HEK293 (cell line): ENCODE results near the gene PDXDC1.
"Not testable (repeated sequence)": the region's sequence is repeated elsewhere in the genome, so short reads cannot be mapped to it uniquely, and the experiment has no call there.

Experiments used
- CTCF ChIA-PET: fragments of 350-600 bp; formaldehyde crosslinking; extraction: SDS; loops from one replicate; lab custom pipeline; 2021; ENCODE audit warnings: antibody characterized with exemption; lab: Yijun Ruan, JAX
- POLR2A ChIA-PET: fragments of 300-600 bp; formaldehyde crosslinking; extraction: SDS; loops from one replicate; lab custom pipeline; 2020; ENCODE audit warnings: antibody characterized with exemption, inconsistent platforms; lab: Yijun Ruan, JAX
- H3K27ac ChIP-seq: fragments of 200-500 bp; sonication (Bioruptor generic); 2 replicates; pipeline ENCODE4 v1.5.1; 2014; ENCODE audit warnings: low read depth, low read length, control low read depth, inconsistent platforms; ENCODE audit errors: extremely low read depth
- H3K36me3 ChIP-seq, 2 experiments: fragments of 200-500 bp in 1 of 2; sonication (Bioruptor generic) in 1 of 2; 1 replicate in 1 of 2; 2 replicates in 1 of 2; pipeline ENCODE4 v1.5.1; 2014 to 2017; ENCODE audit warnings: inconsistent platforms in 2 of 2, low read length in 2 of 2; ENCODE audit not compliant: control insufficient read depth in 2 of 2, insufficient read depth in 1 of 2
- H3K4me1 ChIP-seq: fragments of 200-500 bp; sonication (Bioruptor generic); 2 replicates; pipeline ENCODE4 v1.5.1; 2014; ENCODE audit warnings: mild to moderate bottlenecking, low read length, inconsistent platforms; ENCODE audit not compliant: control insufficient read depth, insufficient read depth
- H3K4me3 ChIP-seq: 2 replicates; pipeline ENCODE4 v1.5.1; 2011; ENCODE audit warnings: low read depth, mild to moderate bottlenecking, control low read depth, low read length, moderate library complexity
- H3K9me3 ChIP-seq: fragments of 200-500 bp; sonication (Bioruptor generic); 2 replicates; pipeline ENCODE4 v1.5.1; 2014; ENCODE audit warnings: low read depth, low read length, inconsistent platforms; ENCODE audit not compliant: control insufficient read depth, insufficient read depth
- GLIS1 ChIP-seq: fragments of 450-650 bp; formaldehyde crosslinking; IDR thresholded peaks from 2 replicates; pipeline ENCODE4 v1.5.1; 2016; ENCODE audit warnings: missing biosample characterization, missing genetic modification characterization
- IKZF3 ChIP-seq: fragments of 450-650 bp; IDR thresholded peaks from 2 replicates; pipeline ENCODE4 v1.5.0; 2018; ENCODE audit warnings: missing biosample characterization, mild to moderate bottlenecking, missing genetic modification characterization, moderate library complexity
- KLF1 ChIP-seq: fragments of 450-650 bp; formaldehyde crosslinking; IDR thresholded peaks from 2 replicates; pipeline ENCODE4 v1.5.1; 2016; ENCODE audit warnings: missing biosample characterization, missing genetic modification characterization
- KLF7 ChIP-seq: fragments of 450-650 bp; formaldehyde crosslinking; IDR thresholded peaks from 2 replicates; pipeline ENCODE4 v1.5.1; 2016; ENCODE audit warnings: missing biosample characterization, missing genetic modification characterization, borderline replicate concordance
- KLF9 ChIP-seq: fragments of 450-650 bp; formaldehyde crosslinking; IDR thresholded peaks from 2 replicates; pipeline ENCODE4 v1.5.1; 2016; ENCODE audit warnings: missing biosample characterization, missing genetic modification characterization, low read depth
- MYNN ChIP-seq: fragments of 450-650 bp; formaldehyde crosslinking; IDR thresholded peaks from 2 replicates; pipeline ENCODE4 v1.5.1; 2016; ENCODE audit warnings: missing biosample characterization, missing genetic modification characterization, borderline replicate concordance
- OSR2 ChIP-seq: fragments of 450-650 bp; formaldehyde crosslinking; IDR thresholded peaks from 2 replicates; pipeline ENCODE4 v1.5.1; 2016; ENCODE audit warnings: missing biosample characterization, missing genetic modification characterization
- REPIN1 ChIP-seq: fragments of 450-650 bp; formaldehyde crosslinking; IDR thresholded peaks from 2 replicates; pipeline ENCODE4 v1.5.1; 2017; ENCODE audit warnings: missing biosample characterization, missing genetic modification characterization, low read depth
- SP7 ChIP-seq: fragments of 450-650 bp; formaldehyde crosslinking; IDR thresholded peaks from 2 replicates; pipeline ENCODE4 v1.5.1; 2016; ENCODE audit warnings: missing biosample characterization, missing genetic modification characterization
- ZBTB17 ChIP-seq: fragments of 450-650 bp; formaldehyde crosslinking; IDR thresholded peaks from 2 replicates; pipeline ENCODE4 v1.5.1; 2016; ENCODE audit warnings: missing biosample characterization, missing genetic modification characterization
- ZBTB20 ChIP-seq: fragments of 450-650 bp; formaldehyde crosslinking; IDR thresholded peaks from 2 replicates; pipeline ENCODE4 v1.5.1; 2016; ENCODE audit warnings: missing biosample characterization, missing genetic modification characterization
- ZNF121 ChIP-seq: fragments of 450-650 bp; formaldehyde crosslinking; IDR thresholded peaks from 2 replicates; pipeline ENCODE4 v1.5.1; 2016; ENCODE audit warnings: missing biosample characterization, missing genetic modification characterization
- ZNF600 ChIP-seq: fragments of 450-650 bp; formaldehyde crosslinking; IDR thresholded peaks from 2 replicates; pipeline ENCODE4 v1.5.1; 2016; ENCODE audit warnings: missing biosample characterization, missing genetic modification characterization
- ZNF629 ChIP-seq: fragments of 450-650 bp; formaldehyde crosslinking; IDR thresholded peaks from 2 replicates; pipeline ENCODE4 v1.5.1; 2017; ENCODE audit warnings: missing biosample characterization, missing genetic modification characterization
- ZSCAN16 ChIP-seq: fragments of 450-650 bp; formaldehyde crosslinking; IDR thresholded peaks from 2 replicates; pipeline ENCODE4 v1.5.1; 2016; ENCODE audit warnings: missing biosample characterization, missing genetic modification characterization
- ZXDB ChIP-seq: fragments of 450-650 bp; formaldehyde crosslinking; IDR thresholded peaks from 2 replicates; pipeline ENCODE4 v1.5.1; 2016; ENCODE audit warnings: missing biosample characterization, missing genetic modification characterization
- TF ChIP-seq, protein P1 (sequence below): fragments of 450-650 bp; formaldehyde crosslinking; IDR thresholded peaks from 2 replicates; pipeline ENCODE4 v1.5.1; 2016; ENCODE audit warnings: missing biosample characterization, missing genetic modification characterization
- TF ChIP-seq, protein P2 (sequence below): fragments of 450-650 bp; formaldehyde crosslinking; IDR thresholded peaks from 2 replicates; pipeline ENCODE4 v1.5.1; 2016; ENCODE audit warnings: missing biosample characterization, missing genetic modification characterization

Gene PDXDC1

GRCh38 chr16:14975418-14976194 lies 780 bp downstream of the PDXDC1 start (continued):
- TF ChIP-seq ZSCAN16 (tag by site-specific recombination) (peak; percentile 46; the same call in 1 of the 2 replicates), SP7 (tag by site-specific recombination) (0 out of 2 replicates have a peak, but pooled peaks have one; percentile 41), KLF1 (tag by site-specific recombination) (peak; percentile 69), ZBTB20 (tag by site-specific recombination) (peak; percentile 38; the same call in 1 of the 2 replicates), ZNF600 (tag by site-specific recombination) (peak; percentile 76; the same call in 1 of the 2 replicates), KLF9 (tag by site-specific recombination) (peak; percentile 49; the same call in 1 of the 2 replicates)

GRCh38 chr16:14976971-14977736 lies 2.3 kb downstream of the PDXDC1 start:
- H3K36me3 ChIP-seq, H3K9me3 ChIP-seq, H3K27ac ChIP-seq: not testable (repeated sequence)
- peak; percentile 88 for TF ChIP-seq GLIS1 (tag by site-specific recombination)
- TF ChIP-seq, protein P1, sequence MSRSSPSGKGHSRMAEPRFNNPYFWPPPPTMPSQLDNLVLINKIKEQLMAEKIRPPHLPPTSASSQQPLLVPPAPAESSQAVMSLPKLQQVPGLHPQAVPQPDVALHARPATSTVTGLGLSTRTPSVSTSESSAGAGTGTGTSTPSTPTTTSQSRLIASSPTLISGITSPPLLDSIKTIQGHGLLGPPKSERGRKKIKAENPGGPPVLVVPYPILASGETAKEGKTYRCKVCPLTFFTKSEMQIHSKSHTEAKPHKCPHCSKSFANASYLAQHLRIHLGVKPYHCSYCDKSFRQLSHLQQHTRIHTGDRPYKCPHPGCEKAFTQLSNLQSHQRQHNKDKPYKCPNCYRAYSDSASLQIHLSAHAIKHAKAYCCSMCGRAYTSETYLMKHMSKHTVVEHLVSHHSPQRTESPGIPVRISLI (tag by site-specific recombination) = peak; percentile 80
- TF ChIP-seq MYNN (tag by site-specific recombination) = 0 out of 2 replicates have a peak, but pooled peaks have one; percentile 27
- TF ChIP-seq ZBTB17 (tag by site-specific recombination) = peak; percentile 5
- TF ChIP-seq REPIN1 (tag by site-specific recombination) = 0 out of 2 replicates have a peak, but pooled peaks have one; percentile 31
- TF ChIP-seq, protein P2, sequence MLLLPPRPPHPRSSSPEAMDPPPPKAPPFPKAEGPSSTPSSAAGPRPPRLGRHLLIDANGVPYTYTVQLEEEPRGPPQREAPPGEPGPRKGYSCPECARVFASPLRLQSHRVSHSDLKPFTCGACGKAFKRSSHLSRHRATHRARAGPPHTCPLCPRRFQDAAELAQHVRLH (tag by site-specific recombination) = 0 out of 2 replicates have a peak, but pooled peaks have one; percentile 17
- 0 out of 2 replicates have a peak, but pooled peaks have one; percentile 44 for TF ChIP-seq ZNF600 (tag by site-specific recombination)
- TF ChIP-seq KLF7 (tag by site-specific recombination) = peak; percentile 35; the same call in 1 of the 2 replicates
- peak; percentile 39 for TF ChIP-seq ZXDB (tag by site-specific recombination)
- TF ChIP-seq IKZF3 (tag by site-specific recombination) = peak; percentile 35; the same call in 1 of the 2 replicates
- TF ChIP-seq ZNF121 (tag by site-specific recombination) = peak; percentile 76
- TF ChIP-seq OSR2 (tag by site-specific recombination) = peak; percentile 37; the same call in 1 of the 2 replicates
- TF ChIP-seq ZNF629 = 0 out of 2 replicates have a peak, but pooled peaks have one; percentile 17
- TF ChIP-seq, all 188 proteins: peak for 13; not testable (repeated sequence) for 175
- POLR2A ChIA-PET, H3K4me3 ChIP-seq, CTCF ChIA-PET: not testable (repeated sequence)
- peaks cover 19% of the 10 kb centered on the region for H3K4me1 ChIP-seq

GRCh38 chr16:14978281-14978680 lies 3.5 kb downstream of the PDXDC1 start:
- H3K4me3 ChIP-seq, CTCF ChIA-PET, H3K9me3 ChIP-seq, POLR2A ChIA-PET, H3K36me3 ChIP-seq: not testable (repeated sequence)
- Histone ChIP-seq H3K4me1 (peaks cover 19% of the 10 kb centered on the region), H3K27ac (0 out of 2 replicates have a peak overlapping the region, but pooled peaks have one; percentile 31)
